DOHH2 (cell line): ENCODE results near the gene PLCL1.

Experiments used
- EZH2phosphoT487 ChIP-seq: fragments of 200-600 bp; sonication (generic); IDR thresholded peaks from 2 replicates; pipeline ENCODE4 v1.6.1; 2017; ENCODE audit warnings: borderline replicate concordance, mild to moderate bottlenecking, antibody characterized with exemption, low read length, moderate library complexity, mixed read lengths
- TF ChIP-seq, protein P1 (sequence below): fragments of 200-600 bp; sonication (generic); IDR thresholded peaks from one replicate; pipeline ENCODE4 v1.5.1; 2014; ENCODE audit warnings: antibody characterized with exemption, mild to moderate bottlenecking, low read depth, low read length; ENCODE audit not compliant: poor library complexity, severe bottlenecking

DNA sequence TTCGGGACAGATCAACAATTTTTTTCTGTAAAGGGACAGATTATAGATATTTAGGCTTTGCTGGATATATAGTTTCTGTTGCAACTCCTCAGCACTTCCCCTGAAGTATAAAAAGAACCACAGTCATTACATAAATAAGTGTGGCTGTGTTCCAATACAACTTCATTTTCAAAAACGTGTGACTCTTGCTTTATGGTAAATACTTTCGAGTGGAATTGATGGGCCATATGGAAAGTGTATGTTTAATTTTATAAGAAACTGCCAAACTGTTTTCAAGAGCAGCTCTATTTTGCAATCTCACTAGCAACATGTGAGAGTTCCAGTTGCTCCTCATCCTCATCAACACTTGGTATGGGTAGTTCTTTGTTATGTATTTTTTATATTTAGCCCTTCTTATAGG is 370.9 kb downstream of the PLCL1 start:
- TF ChIP-seq, protein P1, sequence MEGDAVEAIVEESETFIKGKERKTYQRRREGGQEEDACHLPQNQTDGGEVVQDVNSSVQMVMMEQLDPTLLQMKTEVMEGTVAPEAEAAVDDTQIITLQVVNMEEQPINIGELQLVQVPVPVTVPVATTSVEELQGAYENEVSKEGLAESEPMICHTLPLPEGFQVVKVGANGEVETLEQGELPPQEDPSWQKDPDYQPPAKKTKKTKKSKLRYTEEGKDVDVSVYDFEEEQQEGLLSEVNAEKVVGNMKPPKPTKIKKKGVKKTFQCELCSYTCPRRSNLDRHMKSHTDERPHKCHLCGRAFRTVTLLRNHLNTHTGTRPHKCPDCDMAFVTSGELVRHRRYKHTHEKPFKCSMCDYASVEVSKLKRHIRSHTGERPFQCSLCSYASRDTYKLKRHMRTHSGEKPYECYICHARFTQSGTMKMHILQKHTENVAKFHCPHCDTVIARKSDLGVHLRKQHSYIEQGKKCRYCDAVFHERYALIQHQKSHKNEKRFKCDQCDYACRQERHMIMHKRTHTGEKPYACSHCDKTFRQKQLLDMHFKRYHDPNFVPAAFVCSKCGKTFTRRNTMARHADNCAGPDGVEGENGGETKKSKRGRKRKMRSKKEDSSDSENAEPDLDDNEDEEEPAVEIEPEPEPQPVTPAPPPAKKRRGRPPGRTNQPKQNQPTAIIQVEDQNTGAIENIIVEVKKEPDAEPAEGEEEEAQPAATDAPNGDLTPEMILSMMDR, result no peak
- no peak for TF ChIP-seq EZH2phosphoT487
